PC-9 (cell line): ENCODE data around the gene ELANE.

Experiments used
- EZH2 ChIP-seq: fragments of 200-600 bp; sonication (generic); IDR thresholded peaks from 2 replicates; pipeline ENCODE4 v1.8.0; 2017; ENCODE audit warnings: antibody characterized with exemption, low read depth
- TF ChIP-seq, protein P1 (sequence below): fragments of 200-600 bp; sonication (generic); conservative IDR thresholded peaks from 2 replicates; pipeline ENCODE4 v1.6.1; 2017; ENCODE audit warnings: mixed run types, antibody characterized with exemption, mild to moderate bottlenecking, moderate library complexity

DNA sequence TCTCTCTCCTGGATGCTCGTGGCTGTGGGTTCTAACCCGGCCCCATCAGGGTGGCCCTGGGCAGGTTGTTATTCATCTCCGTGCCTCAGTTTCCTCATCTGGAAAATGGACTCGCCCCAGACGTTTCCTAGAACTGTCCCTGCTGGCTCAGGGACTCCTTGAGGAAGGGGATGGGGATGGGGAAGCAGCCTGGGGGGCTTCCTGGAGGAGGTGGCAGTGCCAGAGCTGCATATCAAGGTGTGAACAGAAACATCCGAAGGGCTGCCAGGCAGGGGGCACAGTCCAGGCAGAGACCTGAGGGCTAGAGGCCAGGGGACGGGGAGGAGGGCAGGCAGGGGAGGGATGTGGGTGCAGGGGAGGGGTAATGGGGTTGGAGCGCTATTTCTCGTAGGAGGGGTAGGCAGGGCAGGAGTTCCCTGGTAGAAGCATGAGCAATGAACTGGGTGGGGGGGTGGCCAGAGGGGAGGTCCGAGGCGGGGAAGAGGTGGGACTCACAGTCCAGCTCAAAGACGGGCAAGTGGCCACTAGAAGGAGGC lies 3.6 kb upstream of the ELANE start:
- TF ChIP-seq, protein P1, sequence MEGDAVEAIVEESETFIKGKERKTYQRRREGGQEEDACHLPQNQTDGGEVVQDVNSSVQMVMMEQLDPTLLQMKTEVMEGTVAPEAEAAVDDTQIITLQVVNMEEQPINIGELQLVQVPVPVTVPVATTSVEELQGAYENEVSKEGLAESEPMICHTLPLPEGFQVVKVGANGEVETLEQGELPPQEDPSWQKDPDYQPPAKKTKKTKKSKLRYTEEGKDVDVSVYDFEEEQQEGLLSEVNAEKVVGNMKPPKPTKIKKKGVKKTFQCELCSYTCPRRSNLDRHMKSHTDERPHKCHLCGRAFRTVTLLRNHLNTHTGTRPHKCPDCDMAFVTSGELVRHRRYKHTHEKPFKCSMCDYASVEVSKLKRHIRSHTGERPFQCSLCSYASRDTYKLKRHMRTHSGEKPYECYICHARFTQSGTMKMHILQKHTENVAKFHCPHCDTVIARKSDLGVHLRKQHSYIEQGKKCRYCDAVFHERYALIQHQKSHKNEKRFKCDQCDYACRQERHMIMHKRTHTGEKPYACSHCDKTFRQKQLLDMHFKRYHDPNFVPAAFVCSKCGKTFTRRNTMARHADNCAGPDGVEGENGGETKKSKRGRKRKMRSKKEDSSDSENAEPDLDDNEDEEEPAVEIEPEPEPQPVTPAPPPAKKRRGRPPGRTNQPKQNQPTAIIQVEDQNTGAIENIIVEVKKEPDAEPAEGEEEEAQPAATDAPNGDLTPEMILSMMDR = no peak
- TF ChIP-seq EZH2 = no peak
